DND-41 (cell line): ENCODE measurements around the gene DYSF.

Experiments used
- ATAC-seq: fragments of 200-7000 bp; cut with Tn5 transposase; 3 replicates; pipeline ENCODE4 v1.9.1; 2021; ENCODE audit warnings: low read depth; ENCODE audit not compliant: insufficient read depth
- DNase-seq: peaks from one replicate; pipeline ENCODE4 v3.0.0-alpha.2; 2020
- H2AFZ ChIP-seq: 2 replicates; pipeline ENCODE4 v1.6.0; 2012; ENCODE audit warnings: low read depth, low read length
- H3K27ac ChIP-seq: 2 replicates; pipeline ENCODE4 v1.5.1; 2012; ENCODE audit warnings: low read length, inconsistent platforms
- H3K27me3 ChIP-seq: fragments of 200-600 bp; sonication (generic); 2 replicates; pipeline ENCODE4 v1.6.0; 2012; ENCODE audit warnings: low read length, mild to moderate bottlenecking, inconsistent platforms; ENCODE audit not compliant: insufficient read depth, poor library complexity
- H3K36me3 ChIP-seq: 2 replicates; pipeline ENCODE4 v1.5.1; 2012; ENCODE audit warnings: low read length, inconsistent platforms; ENCODE audit not compliant: insufficient read depth
- H3K4me1 ChIP-seq: 2 replicates; pipeline ENCODE4 v1.5.1; 2012; ENCODE audit warnings: mild to moderate bottlenecking, low read length; ENCODE audit not compliant: insufficient read depth
- H3K4me2 ChIP-seq: 2 replicates; pipeline ENCODE4 v1.6.0; 2012; ENCODE audit warnings: mild to moderate bottlenecking, moderate library complexity, low read length, inconsistent platforms; ENCODE audit not compliant: insufficient read depth
- H3K4me3 ChIP-seq, 2 experiments: fragments of 200-600 bp in 1 of 2; shearing (Covaris generic) in 1 of 2; 2 replicates each; pipeline ENCODE4 v1.5.1; 2012 to 2016; ENCODE audit warnings: inconsistent platforms in 2 of 2, low read length in 2 of 2, mild to moderate bottlenecking in 2 of 2, low read depth in 1 of 2, moderate library complexity in 1 of 2
- H3K79me2 ChIP-seq: 2 replicates; pipeline ENCODE4 v1.6.0; 2012; ENCODE audit warnings: low read length, inconsistent platforms; ENCODE audit not compliant: insufficient read depth
- H3K9ac ChIP-seq: 2 replicates; pipeline ENCODE4 v1.6.0; 2012; ENCODE audit warnings: low read depth, mild to moderate bottlenecking, inconsistent platforms, low read length, moderate library complexity
- H3K9me3 ChIP-seq: 2 replicates; pipeline ENCODE4 v1.5.1; 2012; ENCODE audit warnings: low read length, moderate library complexity, mild to moderate bottlenecking, inconsistent platforms; ENCODE audit not compliant: insufficient read depth, severe bottlenecking
- H4K20me1 ChIP-seq: 2 replicates; pipeline ENCODE4 v1.6.0; 2012; ENCODE audit warnings: low read length; ENCODE audit not compliant: insufficient read depth
- EZH2 ChIP-seq: IDR thresholded peaks from 3 replicates; pipeline ENCODE4 v1.6.1; 2012; ENCODE audit warnings: borderline replicate concordance, low read depth, mild to moderate bottlenecking, moderate library complexity, low read length, inconsistent platforms; ENCODE audit not compliant: severe bottlenecking
- TF ChIP-seq, protein P1 (sequence below): IDR thresholded peaks from 2 replicates; pipeline ENCODE4 v1.5.1; 2012; ENCODE audit warnings: borderline replicate concordance, low read length, moderate library complexity, mild to moderate bottlenecking; ENCODE audit not compliant: poor library complexity, severe bottlenecking; ENCODE audit errors: extremely low read depth

The DYSF gene

DNA sequence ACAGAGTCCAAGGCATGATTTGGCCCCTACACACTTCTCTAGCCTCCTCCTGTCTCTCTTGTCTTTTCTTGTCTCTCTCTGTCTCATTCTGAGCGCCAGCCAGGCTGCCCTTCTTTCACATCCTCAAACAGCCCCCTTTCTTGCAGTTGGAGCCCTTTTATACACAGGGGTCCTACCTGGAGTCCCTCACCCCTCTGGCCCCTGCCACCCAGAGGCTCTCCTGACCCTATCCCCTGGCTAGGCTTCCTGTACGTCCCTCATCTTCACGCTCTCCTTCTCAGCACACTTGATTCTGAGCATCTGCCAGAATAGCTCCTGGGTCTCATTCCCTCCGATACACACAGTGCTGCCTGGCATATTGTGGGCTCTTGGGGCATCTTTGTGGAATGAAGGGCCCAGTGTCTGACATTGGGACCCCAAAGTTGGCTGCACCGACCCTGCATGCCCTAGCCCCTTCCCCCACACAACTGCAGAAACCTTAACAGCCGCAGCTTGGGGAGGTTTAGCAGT is 261.9 kb downstream of the DYSF start:
- Histone ChIP-seq H3K4me3 (no peak overlapping the region), H3K27me3 (no peaks in the 10 kb centered on the region), H3K9me3 (no peaks in the 10 kb centered on the region), H3K9ac (no peak overlapping the region), H3K79me2 (no peaks in the 10 kb centered on the region), H3K4me2 (no peak overlapping the region), H4K20me1 (no peaks in the 10 kb centered on the region), H2AFZ (no peak overlapping the region), H3K36me3 (no peaks in the 10 kb centered on the region), H3K4me1 (no peaks in the 10 kb centered on the region), H3K27ac (no peak overlapping the region)
- DNase-seq (no peak), ATAC-seq (no peak)
- TF ChIP-seq, protein P1, sequence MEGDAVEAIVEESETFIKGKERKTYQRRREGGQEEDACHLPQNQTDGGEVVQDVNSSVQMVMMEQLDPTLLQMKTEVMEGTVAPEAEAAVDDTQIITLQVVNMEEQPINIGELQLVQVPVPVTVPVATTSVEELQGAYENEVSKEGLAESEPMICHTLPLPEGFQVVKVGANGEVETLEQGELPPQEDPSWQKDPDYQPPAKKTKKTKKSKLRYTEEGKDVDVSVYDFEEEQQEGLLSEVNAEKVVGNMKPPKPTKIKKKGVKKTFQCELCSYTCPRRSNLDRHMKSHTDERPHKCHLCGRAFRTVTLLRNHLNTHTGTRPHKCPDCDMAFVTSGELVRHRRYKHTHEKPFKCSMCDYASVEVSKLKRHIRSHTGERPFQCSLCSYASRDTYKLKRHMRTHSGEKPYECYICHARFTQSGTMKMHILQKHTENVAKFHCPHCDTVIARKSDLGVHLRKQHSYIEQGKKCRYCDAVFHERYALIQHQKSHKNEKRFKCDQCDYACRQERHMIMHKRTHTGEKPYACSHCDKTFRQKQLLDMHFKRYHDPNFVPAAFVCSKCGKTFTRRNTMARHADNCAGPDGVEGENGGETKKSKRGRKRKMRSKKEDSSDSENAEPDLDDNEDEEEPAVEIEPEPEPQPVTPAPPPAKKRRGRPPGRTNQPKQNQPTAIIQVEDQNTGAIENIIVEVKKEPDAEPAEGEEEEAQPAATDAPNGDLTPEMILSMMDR = no peak
- TF ChIP-seq EZH2 = no peak

DNA sequence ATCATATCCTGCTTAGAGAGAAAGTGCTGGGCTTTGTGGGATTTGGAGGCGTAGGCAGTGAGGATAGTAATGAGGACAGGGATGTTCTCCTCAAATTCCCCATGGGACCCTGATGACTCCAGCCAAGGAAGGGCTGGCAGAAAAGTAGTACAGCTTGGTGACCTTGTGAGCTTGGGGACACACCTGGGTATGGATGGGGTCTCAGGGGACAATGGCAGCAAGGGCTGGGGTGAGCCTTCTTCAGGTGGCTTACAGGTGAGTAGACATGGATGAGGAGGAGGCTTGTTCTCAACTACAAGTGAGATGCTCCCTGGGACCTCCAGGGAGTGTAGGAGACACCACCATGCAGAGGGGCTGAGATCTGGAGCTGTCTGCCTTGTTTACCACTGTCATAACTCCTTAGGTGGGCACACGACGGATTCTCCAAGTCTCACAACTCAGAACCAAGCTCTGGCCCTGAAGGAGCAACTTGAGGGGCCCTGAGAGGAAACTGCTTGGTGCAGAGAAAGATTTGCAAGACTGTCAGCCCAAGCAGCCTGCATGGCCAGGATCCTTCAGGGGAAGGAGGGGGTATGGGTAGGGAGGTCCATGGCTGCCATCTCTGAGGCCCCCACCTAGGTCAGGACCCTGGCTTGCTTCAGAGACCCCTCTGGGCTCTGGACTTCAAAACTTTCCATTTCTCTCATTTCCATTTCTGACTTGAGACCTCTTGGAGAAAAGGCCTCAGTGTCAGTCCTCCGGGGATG is 262.8 kb downstream of the DYSF start:
- no peaks in the 10 kb centered on the region for H4K20me1 ChIP-seq
- no peaks in the 10 kb centered on the region for H3K4me1 ChIP-seq
- no peaks in the 10 kb centered on the region for H3K27me3 ChIP-seq
- no peaks in the 10 kb centered on the region for H3K9me3 ChIP-seq
- no peak for TF ChIP-seq EZH2
- TF ChIP-seq, protein P1 = no peak
- no peak overlapping the region for H3K4me3 ChIP-seq
- H3K9ac ChIP-seq = no peak overlapping the region
- H3K79me2 ChIP-seq = no peaks in the 10 kb centered on the region
- DNase-seq = no peak
- ATAC-seq = no peak
- H3K4me2 ChIP-seq = no peak overlapping the region
- no peak overlapping the region for H3K27ac ChIP-seq
- no peak overlapping the region for H2AFZ ChIP-seq
- no peaks in the 10 kb centered on the region for H3K36me3 ChIP-seq

DNA sequence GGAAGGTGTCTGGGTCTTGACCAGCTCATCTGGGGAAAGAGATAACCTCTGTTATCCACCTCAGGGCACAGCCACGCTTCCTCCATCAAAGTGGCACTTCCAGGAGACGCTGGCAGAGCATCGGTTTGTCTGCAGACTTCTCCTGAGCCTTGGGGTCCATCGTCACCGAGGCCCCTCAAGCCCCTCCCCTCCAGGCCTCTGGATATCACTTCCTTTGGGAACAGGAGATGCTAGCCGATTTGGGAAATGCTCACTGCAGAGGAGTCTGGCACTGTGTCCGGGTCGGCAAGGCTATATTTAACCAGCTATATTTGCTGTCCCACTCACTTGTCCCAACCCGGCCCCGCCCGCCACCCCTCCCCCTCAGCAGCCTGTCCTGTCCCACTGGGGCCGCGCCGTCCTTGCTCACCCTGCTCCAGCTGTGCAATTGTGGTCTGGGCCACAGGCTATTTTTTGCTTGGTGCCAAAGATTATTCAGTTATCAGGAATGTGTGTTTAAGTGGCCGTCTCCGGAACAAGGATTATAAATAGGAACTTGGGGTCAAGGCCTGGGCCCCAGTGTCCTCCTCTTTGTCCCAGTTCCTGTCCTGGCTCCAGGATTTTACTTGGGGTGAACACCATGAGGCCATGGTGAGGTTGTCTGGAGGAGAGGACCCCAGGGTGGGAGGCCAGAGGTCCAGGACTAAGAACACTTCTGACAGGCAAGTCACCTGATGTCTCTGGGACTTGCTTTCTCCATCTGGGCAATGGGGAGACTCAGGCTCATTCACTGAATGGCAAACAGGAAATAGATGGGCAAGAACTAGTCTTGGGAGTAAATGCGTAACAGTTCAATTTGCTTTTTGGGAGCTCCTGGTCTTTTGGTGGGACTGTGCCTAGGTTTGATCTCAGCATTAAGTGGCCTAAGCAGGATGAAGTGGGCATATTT is 263.6 kb downstream of the DYSF start:
- Histone ChIP-seq H3K79me2 (no peaks in the 10 kb centered on the region), H3K4me1 (no peaks in the 10 kb centered on the region), H4K20me1 (no peaks in the 10 kb centered on the region), H3K4me2 (no peak overlapping the region), H3K36me3 (no peaks in the 10 kb centered on the region), H3K9me3 (no peaks in the 10 kb centered on the region), H3K9ac (no peak overlapping the region), H3K27me3 (no peaks in the 10 kb centered on the region), H3K4me3 (no peak overlapping the region), H3K27ac (no peak overlapping the region), H2AFZ (no peak overlapping the region)
- ATAC-seq (no peak), DNase-seq (no peak)
- no peak for TF ChIP-seq EZH2
- TF ChIP-seq, protein P1 = no peak
